SJSA1 (cell line): Measurements from ENCODE around the gene MBOAT1. TPM values are rescaled to one million over a fixed set of nuclear protein-coding genes. Genes with fewer than 3 reads are reported as not detected.
"Not testable (repeated sequence)": the region's sequence is repeated elsewhere in the genome, so short reads cannot be mapped to it uniquely, and the experiment has no call there.

Experiments
- DNase-seq, 2 experiments: peaks; one replicate each; pipeline ENCODE4 v3.0.0-alpha.2; 2015 to 2020; ENCODE audit warnings: low spot score in 2 of 2, low read depth in 1 of 2
- H3K27ac ChIP-seq: fragments of 250-450 bp; sonication (Bioruptor Pico); 2 replicates; pipeline ENCODE4 v1.5.1; 2020; ENCODE audit warnings: mild to moderate bottlenecking, moderate library complexity
- H3K27me3 ChIP-seq: fragments of 250-450 bp; sonication (Bioruptor Pico); replicated peaks from 2 replicates; pipeline ENCODE4 v1.5.1; 2020; ENCODE audit warnings: mild to moderate bottlenecking, moderate library complexity
- H3K36me3 ChIP-seq: fragments of 250-450 bp; sonication (Bioruptor Pico); 2 replicates; pipeline ENCODE4 v1.5.1; 2020; ENCODE audit warnings: mild to moderate bottlenecking
- H3K4me1 ChIP-seq: fragments of 250-450 bp; sonication (Bioruptor Pico); replicated peaks from 2 replicates; pipeline ENCODE4 v1.6.1; 2021; ENCODE audit warnings: mild to moderate bottlenecking
- H3K4me3 ChIP-seq: fragments of 250-450 bp; sonication (Bioruptor Pico); 2 replicates; pipeline ENCODE4 v1.5.1; 2020; ENCODE audit warnings: mild to moderate bottlenecking
- H3K9me3 ChIP-seq: fragments of 250-450 bp; sonication (Bioruptor Pico); replicated peaks from 2 replicates; pipeline ENCODE4 v1.5.1; 2020; ENCODE audit warnings: mild to moderate bottlenecking
- total RNA-seq: library from RNA; depleted of rRNA; stranded (reverse); fragments of >200 nt; shearing (Covaris generic); gene quantifications from 2 replicates; pipeline ENCODE4 v1.2.3, GENCODE V29; 2014; rRNA removed

MBOAT1 gene, protein sequence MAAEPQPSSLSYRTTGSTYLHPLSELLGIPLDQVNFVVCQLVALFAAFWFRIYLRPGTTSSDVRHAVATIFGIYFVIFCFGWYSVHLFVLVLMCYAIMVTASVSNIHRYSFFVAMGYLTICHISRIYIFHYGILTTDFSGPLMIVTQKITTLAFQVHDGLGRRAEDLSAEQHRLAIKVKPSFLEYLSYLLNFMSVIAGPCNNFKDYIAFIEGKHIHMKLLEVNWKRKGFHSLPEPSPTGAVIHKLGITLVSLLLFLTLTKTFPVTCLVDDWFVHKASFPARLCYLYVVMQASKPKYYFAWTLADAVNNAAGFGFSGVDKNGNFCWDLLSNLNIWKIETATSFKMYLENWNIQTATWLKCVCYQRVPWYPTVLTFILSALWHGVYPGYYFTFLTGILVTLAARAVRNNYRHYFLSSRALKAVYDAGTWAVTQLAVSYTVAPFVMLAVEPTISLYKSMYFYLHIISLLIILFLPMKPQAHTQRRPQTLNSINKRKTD
- total RNA-seq, result 36.7 and 56.6 TPM in 2 replicates

GRCh38 chr6:20212392-20213111 lies at the start of gene MBOAT1:
MBOAT1 (minus strand) TSS chr6:20212469; CDS start chr6:20212234, 235 bp downstream.
- peaks cover 30% of the 10 kb centered on the region for H3K4me1 ChIP-seq
- peak; percentile 96 to 97 for DNase-seq
- no peaks in the 10 kb centered on the region for H3K9me3 ChIP-seq
- H3K27me3 ChIP-seq, result no peaks in the 10 kb centered on the region
- H3K36me3 ChIP-seq, result peaks cover 8% of the 10 kb centered on the region
- H3K4me3 ChIP-seq, result peak within 1 kb of the TSS; percentile 78
- peak within 1 kb of the TSS; percentile 87 for H3K27ac ChIP-seq

- H3K9me3 ChIP-seq, result no peaks in the 10 kb centered on the region
- H3K4me3 ChIP-seq, result no peak overlapping the region
- H3K4me1 ChIP-seq, result no peaks in the 10 kb centered on the region
- H3K27me3 ChIP-seq, result no peaks in the 10 kb centered on the region
- H3K27ac ChIP-seq, result no peak overlapping the region
- DNase-seq, result no peak
- H3K36me3 ChIP-seq, result no peaks in the 10 kb centered on the region
These were observed 49.4 kb upstream of the MBOAT1 start for GRCh38 chr6:20261685-20262084.

GRCh38 chr6:20260360-20260759 lies 48.1 kb upstream of the MBOAT1 start:
- H3K9me3 ChIP-seq, result no peaks in the 10 kb centered on the region
- no peaks in the 10 kb centered on the region for H3K27me3 ChIP-seq
- no peaks in the 10 kb centered on the region for H3K36me3 ChIP-seq
- no peak overlapping the region for H3K4me3 ChIP-seq
- no peak overlapping the region for H3K27ac ChIP-seq
- H3K4me1 ChIP-seq, result no peaks in the 10 kb centered on the region
- DNase-seq, result no peak

DNA sequence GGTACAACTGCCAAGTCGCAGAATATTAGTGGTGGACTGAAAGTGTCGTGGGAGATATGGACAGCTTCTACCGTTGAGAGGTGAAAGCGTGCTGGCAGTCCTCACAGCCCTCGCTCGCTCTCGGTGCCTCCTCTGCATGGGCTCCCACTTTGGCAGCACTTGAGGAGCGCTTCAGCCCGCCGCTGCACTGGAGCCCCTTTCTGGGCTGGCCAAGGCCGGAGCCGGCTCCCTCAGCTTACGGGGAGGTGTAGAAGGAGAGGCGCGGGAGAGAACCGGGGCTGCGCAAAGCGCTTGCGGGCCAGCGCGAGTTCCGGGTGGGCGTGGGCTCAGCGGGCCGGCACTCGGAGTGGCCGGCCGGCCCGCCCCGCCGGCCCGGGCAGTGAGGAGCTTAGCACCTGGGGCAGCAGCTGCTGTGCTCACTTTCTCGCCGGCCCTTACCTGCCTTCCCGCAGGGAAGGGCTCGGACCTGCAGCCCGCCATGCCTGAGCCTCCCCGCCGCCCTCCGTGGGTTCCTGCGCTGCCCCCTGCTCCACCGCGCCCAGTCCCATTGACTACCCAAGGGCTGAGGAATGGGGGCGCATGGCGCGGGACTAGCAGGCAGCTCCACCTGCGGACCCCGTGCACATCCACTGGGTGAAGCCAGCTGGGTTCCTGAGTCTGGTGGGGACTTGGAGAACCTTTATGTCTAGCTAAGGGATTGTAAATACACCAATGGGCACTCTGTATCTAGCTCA lies 47.2 kb upstream of the MBOAT1 start:
- Histone ChIP-seq H3K36me3 (no peaks in the 10 kb centered on the region), H3K4me3 (no peak overlapping the region), H3K27me3 (no peaks in the 10 kb centered on the region), H3K27ac (no peak overlapping the region), H3K4me1 (no peaks in the 10 kb centered on the region), H3K9me3 (no peaks in the 10 kb centered on the region)
- DNase-seq, result no peak

GRCh38 chr6:20255428-20255827 lies 43.2 kb upstream of the MBOAT1 start:
- H3K4me3 ChIP-seq, result no peak overlapping the region
- H3K9me3 ChIP-seq, result no peaks in the 10 kb centered on the region
- H3K27ac ChIP-seq, result no peak overlapping the region
- no peaks in the 10 kb centered on the region for H3K36me3 ChIP-seq
- no peak for DNase-seq
- H3K4me1 ChIP-seq, result no peaks in the 10 kb centered on the region
- H3K27me3 ChIP-seq, result no peaks in the 10 kb centered on the region

- Histone ChIP-seq H3K4me1 (no peaks in the 10 kb centered on the region), H3K36me3 (no peaks in the 10 kb centered on the region), H3K9me3 (no peaks in the 10 kb centered on the region), H3K4me3 (no peak overlapping the region), H3K27me3 (no peaks in the 10 kb centered on the region), H3K27ac (no peak overlapping the region)
- no peak for DNase-seq
These were observed 42.0 kb upstream of the MBOAT1 start for GRCh38 chr6:20254295-20254694.

DNA sequence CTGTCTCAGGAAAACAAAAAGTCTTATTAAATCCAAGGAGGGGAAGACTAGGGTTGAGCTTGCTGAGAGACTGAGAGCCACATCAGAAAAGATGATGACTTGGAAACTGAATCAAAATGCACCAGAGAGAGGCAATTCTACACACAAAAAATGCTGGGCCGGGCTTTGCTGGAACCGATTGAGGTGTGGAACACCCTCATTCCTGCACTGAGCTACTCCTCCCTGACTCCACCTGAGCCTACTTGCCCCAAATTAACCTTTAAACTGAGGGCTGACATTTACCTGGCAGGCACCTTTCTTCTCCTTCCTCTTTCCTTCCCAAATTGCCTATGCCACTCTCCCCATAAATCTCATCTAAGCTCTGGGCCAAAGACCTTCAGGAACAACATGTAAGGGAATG lies 40.8 kb upstream of the MBOAT1 start:
- no peak overlapping the region for H3K4me3 ChIP-seq
- no peaks in the 10 kb centered on the region for H3K36me3 ChIP-seq
- DNase-seq, result no peak
- no peak overlapping the region for H3K27ac ChIP-seq
- no peaks in the 10 kb centered on the region for H3K9me3 ChIP-seq
- H3K27me3 ChIP-seq, result no peaks in the 10 kb centered on the region
- H3K4me1 ChIP-seq, result no peaks in the 10 kb centered on the region

GRCh38 chr6:20252311-20252710 lies 40.0 kb upstream of the MBOAT1 start:
- no peak overlapping the region for H3K27ac ChIP-seq
- H3K4me1 ChIP-seq, result no peaks in the 10 kb centered on the region
- no peaks in the 10 kb centered on the region for H3K9me3 ChIP-seq
- H3K27me3 ChIP-seq, result no peaks in the 10 kb centered on the region
- no peak for DNase-seq
- no peaks in the 10 kb centered on the region for H3K36me3 ChIP-seq
- H3K4me3 ChIP-seq, result no peak overlapping the region

DNA sequence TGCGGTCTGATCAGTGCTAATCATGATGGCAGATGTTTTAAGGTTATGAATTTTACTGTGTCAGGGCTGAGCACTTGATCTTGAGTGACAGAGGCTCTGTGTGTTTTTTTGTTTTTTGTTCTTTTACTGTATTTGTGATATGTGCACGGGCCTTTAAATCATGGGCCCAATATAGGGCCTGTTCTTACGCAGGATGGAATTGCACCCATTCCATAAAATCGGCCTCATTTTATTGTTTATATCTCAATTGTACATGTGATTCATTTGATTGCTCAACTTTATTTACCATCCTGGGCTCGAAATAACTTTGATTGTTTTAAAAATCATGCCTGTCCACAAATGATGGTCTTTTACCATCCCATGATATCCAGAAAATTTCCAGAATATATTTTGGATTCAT lies 39.3 kb upstream of the MBOAT1 start:
- Histone ChIP-seq H3K36me3 (no peaks in the 10 kb centered on the region), H3K9me3 (no peaks in the 10 kb centered on the region), H3K27ac (no peak overlapping the region), H3K4me1 (no peaks in the 10 kb centered on the region), H3K27me3 (no peaks in the 10 kb centered on the region), H3K4me3 (no peak overlapping the region)
- DNase-seq, result no peak

- Histone ChIP-seq H3K4me1 (no peaks in the 10 kb centered on the region), H3K36me3 (no peaks in the 10 kb centered on the region), H3K4me3 (no peak overlapping the region), H3K9me3 (peaks cover 5% of the 10 kb centered on the region; the same call in 1 of the 2 replicates), H3K27ac (no peak overlapping the region), H3K27me3 (no peaks in the 10 kb centered on the region)
- DNase-seq, result no peak
These were observed 33.9 kb upstream of the MBOAT1 start for GRCh38 chr6:20246125-20246524.

DNA sequence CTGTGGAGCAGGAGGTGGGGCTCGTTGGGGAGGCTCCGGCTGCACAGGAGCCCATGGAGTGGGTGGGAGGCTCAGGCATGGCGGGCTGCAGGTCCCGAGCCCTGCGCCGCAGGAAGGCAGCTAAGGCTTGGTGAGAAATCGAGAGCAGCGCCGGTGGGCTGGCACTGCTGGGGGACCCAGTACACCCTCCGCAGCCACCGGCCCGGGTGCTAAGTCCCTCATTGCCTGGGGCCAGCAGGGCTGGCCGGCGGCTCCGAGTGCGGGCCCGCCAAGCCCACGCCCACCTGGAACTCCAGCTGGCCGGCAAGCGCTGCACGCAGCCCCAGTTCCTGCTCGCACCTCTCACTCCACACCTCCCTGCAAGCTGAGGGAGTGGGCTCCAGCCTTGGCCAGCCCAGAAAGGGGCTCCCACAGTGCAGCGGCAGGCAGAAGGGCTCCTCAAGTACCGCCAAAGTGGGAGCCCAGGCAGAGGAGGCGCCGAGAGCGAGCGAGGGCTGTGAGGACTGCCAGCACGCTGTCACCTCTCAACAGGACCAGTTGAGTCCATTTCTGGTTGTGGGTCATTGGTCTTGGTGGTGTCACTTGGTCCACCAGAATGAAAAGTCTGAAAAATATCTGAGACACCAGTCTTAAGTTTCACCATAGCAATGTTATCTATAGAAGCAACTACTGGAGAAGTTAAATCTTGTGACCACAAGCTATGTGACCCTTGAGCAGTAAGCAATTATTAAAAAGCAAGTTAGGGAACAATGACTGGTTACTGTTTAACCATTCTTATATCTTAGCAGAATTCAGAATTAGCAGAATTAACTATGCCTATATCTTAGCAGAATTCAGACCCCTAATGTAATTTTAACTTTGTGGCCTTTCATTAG lies 32.8 kb upstream of the MBOAT1 start:
- H3K36me3 ChIP-seq, DNase-seq, H3K27me3 ChIP-seq, H3K4me3 ChIP-seq, H3K4me1 ChIP-seq, H3K27ac ChIP-seq, H3K9me3 ChIP-seq: not testable (repeated sequence)

GRCh38 chr6:20243288-20243687 lies 31.0 kb upstream of the MBOAT1 start:
- Histone ChIP-seq H3K4me1 (no peaks in the 10 kb centered on the region), H3K36me3 (no peaks in the 10 kb centered on the region), H3K4me3 (no peak overlapping the region), H3K27ac (no peak overlapping the region), H3K27me3 (no peaks in the 10 kb centered on the region), H3K9me3 (peaks cover 5% of the 10 kb centered on the region; the same call in 1 of the 2 replicates)
- no peak for DNase-seq

- Histone ChIP-seq H3K27ac (no peak overlapping the region), H3K36me3 (no peaks in the 10 kb centered on the region), H3K4me1 (no peaks in the 10 kb centered on the region), H3K9me3 (peaks cover 5% of the 10 kb centered on the region; the same call in 1 of the 2 replicates), H3K27me3 (no peaks in the 10 kb centered on the region), H3K4me3 (no peak overlapping the region)
- DNase-seq, result no peak
These were observed 30.1 kb upstream of the MBOAT1 start for GRCh38 chr6:20242397-20242796.
